Muscle of leg (tissue), 11 donors: ENCODE results near the gene APOA1. TPM values are rescaled to one million over a fixed set of nuclear protein-coding genes. Genes with fewer than 3 reads are reported as not detected.

Source experiments
- DNase-seq: peaks from one replicate; pipeline ENCODE4 v3.0.0; 2013
- H3K27ac ChIP-seq: one replicate; pipeline ENCODE4 v1.5.1; 2013; ENCODE audit warnings: mild to moderate bottlenecking, low read length, control low read depth
- H3K27me3 ChIP-seq: one replicate; pipeline ENCODE4 v1.6.1; 2013; ENCODE audit warnings: low read length; ENCODE audit not compliant: control insufficient read depth, insufficient read depth
- H3K36me3 ChIP-seq: one replicate; pipeline ENCODE4 v1.6.1; 2013; ENCODE audit warnings: low read length; ENCODE audit not compliant: control insufficient read depth, insufficient read depth
- H3K4me1 ChIP-seq: one replicate; pipeline ENCODE4 v1.6.1; 2013; ENCODE audit warnings: low read length; ENCODE audit not compliant: control insufficient read depth, insufficient read depth
- H3K4me3 ChIP-seq: one replicate; pipeline ENCODE4 v1.5.1; 2013; ENCODE audit warnings: low read length, control low read depth
- H3K9me3 ChIP-seq: replicated peaks from 2 replicates; pipeline ENCODE4 v1.6.1; 2013; ENCODE audit warnings: low read depth, low read length; ENCODE audit not compliant: control insufficient read depth
- WGBS: methylation state at CpG from one replicate; pipeline ENCODE4 v1.1.5; 2013; ENCODE audit warnings: missing lambda C conversion rate; ENCODE audit not compliant: insufficient coverage; 5-methylcytosine and 5-hydroxymethylcytosine counted together
- polyA plus RNA-seq, 8 donors: library from polyadenylated mRNA; unstranded; fragments of 120-200 nt; gene quantifications; one replicate each; pipeline versions ENCODE4 v1.2.1 to v1.2.3, GENCODE V29; 2013; ENCODE audit warnings: inconsistent platforms in 1 of 8, low replicate concordance in 1 of 8; ENCODE audit not compliant: insufficient read length in 8 of 8, insufficient read depth in 1 of 8
- total RNA-seq: library from RNA; stranded (reverse); fragments of 120-200 nt; gene quantifications from one replicate; pipeline ENCODE4 v1.2.4, GENCODE V29; 2013

Gene APOA1
- total and polyA plus RNA-seq, 9 donors = 1.4 to 230 (median 3.3) TPM

- Histone ChIP-seq H3K4me1 (peaks cover 19% of the 10 kb centered on the region), H3K36me3 (peaks cover under 1% of the 10 kb centered on the region), H3K4me3 (no peak within 1 kb of the TSS), H3K27me3 (no peaks in the 10 kb centered on the region), H3K9me3 (no peaks in the 10 kb centered on the region), H3K27ac (no peak within 1 kb of the TSS)
- no peak for DNase-seq
- 90% methylated on average over 6 of the region's 7 CpGs for WGBS
Measured at GRCh38 chr11:116791813-116792143, 45.6 kb downstream of the APOA1 start, which contains the start of gene APOA5. TSS of gene APOA5 (minus strand) at chr11:116791879. CDS start at chr11:116791860, 19 bp downstream.

DNA sequence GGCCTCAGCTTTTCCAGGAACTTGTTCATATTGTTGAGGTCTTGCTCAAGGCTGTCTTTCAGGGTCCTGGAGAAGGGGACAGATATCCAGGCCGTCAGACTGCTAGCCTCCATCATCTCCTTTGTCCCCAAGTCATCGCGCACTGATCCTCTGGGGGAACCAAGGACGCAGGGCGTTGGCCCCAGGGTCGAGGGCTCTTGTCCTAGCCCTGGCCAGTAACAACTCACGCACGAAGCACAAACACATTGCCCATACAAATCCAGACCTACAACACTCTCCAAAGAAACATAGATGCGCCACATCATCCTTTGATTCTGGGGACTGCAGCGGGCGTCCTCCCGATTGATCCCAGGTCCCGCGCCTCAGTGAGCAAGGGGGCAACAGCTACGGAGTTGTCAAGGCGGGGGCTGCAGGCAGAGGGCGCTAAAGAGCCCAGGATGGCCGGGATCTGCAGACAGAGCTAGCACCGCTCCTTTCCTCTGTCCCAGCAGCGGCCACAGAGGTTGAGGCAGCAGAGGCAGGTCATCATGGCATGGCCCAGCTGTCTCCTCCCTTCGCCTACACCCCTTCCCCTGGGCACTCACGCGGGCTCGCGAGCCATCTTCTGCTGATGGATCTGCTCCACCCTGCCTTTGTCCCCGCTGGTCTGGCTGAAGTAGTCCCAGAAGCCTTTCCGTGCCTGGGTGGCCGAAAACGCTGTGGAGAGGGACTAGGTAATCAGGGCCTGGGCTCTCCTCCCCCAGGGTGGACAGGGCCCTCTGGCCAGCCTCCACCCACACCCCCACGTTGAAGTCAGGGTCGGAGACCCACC is 46.2 kb downstream of the APOA1 start:
- no peak overlapping the region for H3K4me3 ChIP-seq

DNA sequence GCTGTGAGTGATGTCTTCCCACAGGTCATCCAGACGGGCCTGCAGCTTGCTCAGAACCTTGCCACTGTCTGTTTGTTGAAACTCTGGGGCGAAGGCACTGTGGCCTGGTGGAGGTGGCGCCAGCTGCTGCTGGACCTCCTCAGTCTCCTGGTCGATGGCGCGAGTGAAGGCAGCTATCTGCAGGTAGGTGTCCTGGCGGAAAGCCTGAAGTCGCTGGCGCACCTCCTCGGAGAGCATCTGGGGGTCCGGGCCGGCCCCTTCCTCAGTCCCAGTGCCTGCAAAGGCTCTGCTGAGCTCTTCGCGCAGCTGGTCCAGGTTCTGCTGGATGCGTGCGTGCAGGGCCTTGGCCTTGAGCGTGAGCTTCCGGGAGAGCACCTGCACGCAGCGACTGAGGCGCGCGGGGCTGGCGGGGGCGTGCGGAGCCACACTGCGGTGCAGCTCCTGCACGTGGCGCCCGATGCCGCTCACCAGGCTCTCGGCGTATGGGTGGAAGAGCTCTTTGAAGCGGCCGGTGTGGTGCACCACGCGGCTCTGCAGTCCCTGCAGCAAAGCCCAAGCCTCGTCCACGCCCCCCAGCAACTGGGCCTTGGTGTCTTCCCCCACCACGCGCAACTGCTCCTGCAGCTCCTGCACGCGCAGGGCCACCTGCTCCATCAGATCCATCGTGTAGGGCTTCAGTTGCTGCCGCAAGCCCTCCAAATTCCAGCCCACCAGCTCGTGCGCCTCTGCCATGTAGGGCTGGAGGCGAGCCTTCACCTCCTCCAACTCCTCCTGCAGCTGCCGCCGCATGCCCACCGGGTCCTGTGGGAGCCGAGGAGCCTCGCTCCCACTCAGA is 47.0 kb downstream of the APOA1 start:
- peaks cover 20% of the 10 kb centered on the region for H3K4me1 ChIP-seq
- WGBS = 80% methylated on average over 53 of the region's 53 CpGs
- no peak for DNase-seq
- no peak overlapping the region for H3K4me3 ChIP-seq
- no peaks in the 10 kb centered on the region for H3K9me3 ChIP-seq
- H3K27me3 ChIP-seq = no peaks in the 10 kb centered on the region
- H3K36me3 ChIP-seq = peaks cover 13% of the 10 kb centered on the region
- H3K27ac ChIP-seq = no peak overlapping the region

More for the DNA sequence above, 46.2 kb downstream of the APOA1 start:
- peaks cover 6% of the 10 kb centered on the region for H3K36me3 ChIP-seq
- H3K27ac ChIP-seq = no peak overlapping the region
- 23% methylated on average over 25 of the region's 31 CpGs for WGBS
- no peaks in the 10 kb centered on the region for H3K9me3 ChIP-seq
- H3K27me3 ChIP-seq = no peaks in the 10 kb centered on the region
- peaks cover 20% of the 10 kb centered on the region for H3K4me1 ChIP-seq
- DNase-seq = peak; percentile 67

DNA sequence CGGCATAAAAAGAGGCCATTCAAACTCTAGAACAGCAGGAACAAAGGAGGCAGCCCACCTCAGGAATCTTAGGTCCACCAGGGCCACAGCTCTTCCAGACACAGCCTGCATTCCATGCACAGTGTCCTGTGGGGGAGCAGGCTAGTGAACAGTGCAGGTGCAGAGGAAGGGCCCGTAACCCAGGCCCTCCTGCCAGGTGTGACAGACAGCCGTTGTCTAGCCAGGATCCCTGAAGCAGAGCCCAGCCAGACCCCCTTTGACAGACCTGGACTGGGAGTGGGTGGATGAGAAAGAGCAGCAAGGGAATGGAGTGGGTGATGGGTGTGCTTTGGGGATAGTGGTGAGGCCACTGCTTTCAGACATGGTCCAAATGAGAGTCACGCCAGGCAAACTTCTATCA is 48.4 kb downstream of the APOA1 start:
- DNase-seq = no peak
- no peak overlapping the region for H3K27ac ChIP-seq
- no peaks in the 10 kb centered on the region for H3K9me3 ChIP-seq
- 60% methylated on average over 1 of the region's 4 CpGs for WGBS
- H3K36me3 ChIP-seq = peaks cover 27% of the 10 kb centered on the region
- no peaks in the 10 kb centered on the region for H3K27me3 ChIP-seq
- H3K4me1 ChIP-seq = peaks cover 20% of the 10 kb centered on the region
- H3K4me3 ChIP-seq = no peak overlapping the region

DNA sequence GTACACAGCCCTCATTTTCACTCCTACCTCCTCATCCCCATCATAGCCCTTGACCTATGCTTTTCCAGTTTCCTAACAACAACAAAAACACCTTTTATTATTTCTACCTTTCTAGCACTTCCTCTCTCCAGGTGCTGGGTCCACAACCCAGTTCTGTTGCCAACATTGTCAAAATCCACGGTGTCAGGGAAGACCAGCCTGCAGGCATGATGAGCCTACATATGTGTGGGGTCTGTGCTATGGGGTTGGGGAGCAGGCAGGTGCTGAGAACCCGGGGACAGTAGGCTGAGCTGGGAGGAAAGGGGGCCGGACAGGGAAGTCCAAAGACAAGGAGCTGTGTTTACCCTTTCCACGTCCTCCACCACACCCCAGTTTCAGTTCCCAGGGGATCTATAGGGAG is 48.9 kb downstream of the APOA1 start:
- WGBS = no CpG with 5 or more reads among the region's 4 CpGs
- peak overlapping the region; percentile 93 for H3K27ac ChIP-seq
- no peaks in the 10 kb centered on the region for H3K27me3 ChIP-seq
- peaks cover 20% of the 10 kb centered on the region for H3K4me1 ChIP-seq
- DNase-seq = no peak
- peak overlapping the region; percentile 88 for H3K4me3 ChIP-seq
- H3K9me3 ChIP-seq = no peaks in the 10 kb centered on the region
- H3K36me3 ChIP-seq = peaks cover 29% of the 10 kb centered on the region

DNA sequence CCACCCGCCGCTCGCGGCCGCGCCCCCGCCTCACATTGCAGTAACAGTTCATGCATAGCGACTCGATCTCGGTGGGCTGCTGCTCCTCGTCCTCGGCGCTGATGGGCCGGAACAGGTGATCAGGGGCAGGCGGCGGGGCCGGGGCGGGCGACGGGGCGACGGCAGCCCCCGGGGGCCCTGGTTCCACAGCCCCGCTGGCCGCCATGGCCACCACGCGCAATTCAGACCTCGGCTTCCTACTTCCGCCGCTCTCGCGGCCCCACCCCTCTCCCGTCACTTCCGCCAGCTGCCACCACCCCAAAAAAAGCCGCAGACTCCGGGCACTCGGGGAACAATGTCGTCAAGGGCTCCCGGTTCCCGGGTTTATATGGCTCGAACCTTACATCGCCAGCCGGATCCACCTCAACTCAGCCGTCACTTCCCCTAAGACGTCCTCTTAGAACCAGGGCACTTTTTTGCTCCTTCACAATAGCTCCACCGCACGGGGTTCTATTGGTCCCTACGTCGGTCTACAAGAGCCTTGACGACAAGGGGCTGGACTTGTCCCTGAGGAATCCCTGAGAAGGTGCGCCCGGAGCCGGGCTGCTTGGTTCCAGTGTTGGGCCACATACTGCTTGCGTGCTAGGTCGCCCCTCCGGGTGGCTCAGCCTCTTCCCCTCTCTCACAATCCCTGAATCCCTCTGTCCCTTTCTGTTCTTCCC is 49.5 kb downstream of the APOA1 start, which contains the start of gene ZPR1:
TSS of gene ZPR1 (minus strand) at position 238 of the 701 bp plus-strand sequence. CDS start at position 205, 33 bp downstream.
- H3K36me3 ChIP-seq = peaks cover 35% of the 10 kb centered on the region
- H3K27ac ChIP-seq = peak within 1 kb of the TSS; percentile 93
- H3K4me3 ChIP-seq = peak within 1 kb of the TSS; percentile 88
- WGBS = under 1% methylated on average over 56 of the region's 56 CpGs
- peaks cover 20% of the 10 kb centered on the region for H3K4me1 ChIP-seq
- DNase-seq = peak; percentile 89
- H3K9me3 ChIP-seq = no peaks in the 10 kb centered on the region
- no peaks in the 10 kb centered on the region for H3K27me3 ChIP-seq

DNA sequence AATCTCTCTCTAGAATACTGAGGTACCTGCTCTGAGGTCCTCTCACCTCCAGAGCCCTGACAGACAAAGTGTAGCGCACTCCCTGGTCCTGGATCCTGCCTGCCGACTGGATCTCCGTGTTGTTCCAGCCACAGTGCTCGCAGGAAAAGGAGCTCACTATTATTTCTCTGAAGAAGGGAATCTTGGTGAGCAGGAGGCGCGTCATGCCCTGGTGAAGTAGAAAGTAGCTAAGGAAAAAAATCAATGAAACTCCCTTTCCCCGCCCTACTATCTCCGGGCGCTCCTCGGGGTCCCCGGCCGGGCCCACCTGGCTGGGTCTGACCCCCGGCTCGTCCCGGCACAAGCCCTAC is 50.0 kb downstream of the APOA1 start:
- DNase-seq = no peak
- H3K27me3 ChIP-seq = no peaks in the 10 kb centered on the region
- 1% methylated on average over 13 of the region's 15 CpGs for WGBS
- H3K27ac ChIP-seq = peak overlapping the region; percentile 55
- peak overlapping the region; percentile 88 for H3K4me3 ChIP-seq
- H3K9me3 ChIP-seq = no peaks in the 10 kb centered on the region
- H3K36me3 ChIP-seq = peaks cover 40% of the 10 kb centered on the region
- peaks cover 20% of the 10 kb centered on the region for H3K4me1 ChIP-seq

DNA sequence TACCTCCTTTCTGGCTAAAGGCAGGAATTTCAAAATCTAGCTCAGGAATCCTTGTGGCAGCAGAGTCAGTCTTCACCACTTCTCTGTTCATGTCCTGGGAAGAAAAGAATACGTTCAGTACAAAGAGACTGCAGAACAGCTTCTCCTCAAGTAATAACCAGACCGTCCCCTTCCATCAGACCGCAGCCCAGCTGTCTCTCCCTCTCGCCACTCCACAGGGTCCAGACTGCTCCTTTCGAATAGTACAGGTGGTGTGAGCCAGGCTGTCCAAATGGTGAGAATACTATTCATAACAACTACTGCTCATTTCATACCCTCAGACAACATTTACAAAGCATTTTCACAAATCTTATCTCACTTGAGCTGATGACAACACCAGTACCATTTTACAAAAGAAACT is 50.5 kb downstream of the APOA1 start:
- Histone ChIP-seq H3K36me3 (peaks cover 43% of the 10 kb centered on the region), H3K27me3 (no peaks in the 10 kb centered on the region), H3K27ac (peak overlapping the region; percentile 55), H3K4me1 (peaks cover 20% of the 10 kb centered on the region), H3K4me3 (peak overlapping the region; percentile 88), H3K9me3 (no peaks in the 10 kb centered on the region)
- no peak for DNase-seq
- WGBS = no CpG with 5 or more reads among the region's 5 CpGs

DNA sequence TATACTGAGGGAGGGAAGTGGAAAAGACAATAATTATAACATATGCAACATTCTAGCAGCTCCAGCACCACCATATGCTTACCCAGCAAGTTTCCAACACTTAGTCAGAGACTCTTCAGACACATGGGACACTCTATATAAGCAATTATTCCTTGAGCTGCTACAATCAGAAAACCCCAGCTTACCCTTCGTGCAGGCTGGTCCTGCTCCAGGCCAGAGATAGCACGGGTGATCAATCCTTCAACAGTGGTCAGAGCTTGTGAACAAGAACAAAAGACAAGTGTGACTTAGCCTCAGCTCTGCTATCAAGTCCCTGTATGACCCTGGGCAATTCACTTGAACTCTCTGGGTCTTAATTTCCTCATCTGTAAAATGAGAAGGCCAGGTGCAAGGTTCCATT is 51.1 kb downstream of the APOA1 start:
- no peak overlapping the region for H3K27ac ChIP-seq
- no peak for DNase-seq
- H3K4me3 ChIP-seq = no peak overlapping the region
- peaks cover 17% of the 10 kb centered on the region for H3K4me1 ChIP-seq
- no peaks in the 10 kb centered on the region for H3K27me3 ChIP-seq
- H3K36me3 ChIP-seq = peaks cover 44% of the 10 kb centered on the region
- 94% methylated on average over 2 of the region's 2 CpGs for WGBS
- no peaks in the 10 kb centered on the region for H3K9me3 ChIP-seq
